Measurements from ENCODE around the gene SRRM3. TPM values are rescaled to one million over a fixed set of nuclear protein-coding genes. Genes with fewer than 3 reads are reported as not detected.

The SRRM3 gene
- total and polyA plus RNA-seq, 9 of the 15 experiments (the other 6 are each of a cell fraction or from before 2014, with no cell fraction given) = 0.04 to 0.91 (median 0.46) TPM; not detected in 2

GRCh38 chr7:76165973-76166403 lies 35.7 kb upstream of the SRRM3 start (continued):
- TF ChIP-seq MLLT1 (IDR thresholded peaks at IDR 0.05) (peak in 1 of 2 experiments; percentile 54; a peak in 2 of 4 replicates), RBM39 (optimal IDR thresholded peaks at IDR 0.05; ENCODE audit: low read depth, low read length) (no peak), RREB1 (CRISPR knock-in tag; IDR thresholded peaks at IDR 0.05) (0 out of 2 replicates have a peak, but pooled peaks have one; percentile 27), POLR2G (IDR thresholded peaks at IDR 0.05; ENCODE audit: low read depth, low read length) (no peak), ZNF79 (CRISPR knock-in tag; IDR thresholded peaks at IDR 0.05; ENCODE audit: low read depth) (peak; percentile 9; the same call in 1 of the 2 replicates), SNAPC5 (CRISPR knock-in tag; IDR thresholded peaks at IDR 0.05) (no peak), NFIC (IDR thresholded peaks at IDR 0.05) (no peak), DMBX1 (CRISPR knock-in tag; IDR thresholded peaks at IDR 0.05; ENCODE audit: borderline replicate concordance) (peak; percentile 45; the same call in 1 of the 2 replicates), AFF1 (IDR thresholded peaks at IDR 0.05; ENCODE audit: low read depth in 1 of 2, partially characterized antibody in 2 of 2) (peak in 1 of 2 experiments; percentile 40), PTBP1 (IDR thresholded peaks at IDR 0.05; ENCODE audit: low read depth, low read length) (no peak), L3MBTL2 (IDR thresholded peaks at IDR 0.05) (no peak)

Data from K562 (cell line).